A204.1 (cell line): ENCODE results near the gene APOH.

Experiments
- FAIRE-seq: peaks from 2 replicates; lab custom pipeline; 2012; peaks lifted over from hg19 to GRCh38; lab: Jason Lieb, UNC

APOH gene

GRCh38 chr17:66234611-66235010 is 5.4 kb upstream of the APOH start:
- FAIRE-seq: no peak

GRCh38 chr17:66233023-66233753 is 4.0 kb upstream of the APOH start:
- FAIRE-seq: no peak

GRCh38 chr17:66230922-66231591 is 1.8 kb upstream of the APOH start:
- FAIRE-seq: no peak

- FAIRE-seq: no peak
These were observed 746 bp upstream of the APOH start for GRCh38 chr17:66229783-66230538.

- FAIRE-seq: peak; percentile 19
These were observed 1.8 kb downstream of the APOH start for GRCh38 chr17:66227212-66228045.

- FAIRE-seq: no peak
These were observed 6.3 kb downstream of the APOH start for GRCh38 chr17:66222798-66223350.

- no peak for FAIRE-seq
These were observed 7.3 kb downstream of the APOH start for GRCh38 chr17:66221755-66222530.

- FAIRE-seq: no peak
These were observed 7.9 kb downstream of the APOH start for GRCh38 chr17:66221343-66221742.

- FAIRE-seq: no peak
These were observed 9.0 kb downstream of the APOH start for GRCh38 chr17:66220079-66220835.

- FAIRE-seq: no peak
These were observed 13.7 kb downstream of the APOH start for GRCh38 chr17:66215529-66215911.

GRCh38 chr17:66214884-66215528 is 14.2 kb downstream of the APOH start:
- FAIRE-seq: no peak

GRCh38 chr17:66211047-66211810 is 18.0 kb downstream of the APOH start:
- no peak for FAIRE-seq

- FAIRE-seq: no peak
These were observed 19.0 kb downstream of the APOH start for GRCh38 chr17:66210208-66210574.

- no peak for FAIRE-seq
These were observed 21.3 kb downstream of the APOH start for GRCh38 chr17:66207936-66208335.

- FAIRE-seq: no peak
These were observed 25.8 kb downstream of the APOH start for GRCh38 chr17:66203274-66204015.

- FAIRE-seq: peak; percentile 21
These were observed 28.5 kb downstream of the APOH start for GRCh38 chr17:66200685-66201092.

- no peak for FAIRE-seq
These were observed 31.0 kb downstream of the APOH start for GRCh38 chr17:66198242-66198641.

GRCh38 chr17:66192378-66192687 is 36.9 kb downstream of the APOH start:
- FAIRE-seq: no peak
